ENCODE results near the gene PDXK.

DNA sequence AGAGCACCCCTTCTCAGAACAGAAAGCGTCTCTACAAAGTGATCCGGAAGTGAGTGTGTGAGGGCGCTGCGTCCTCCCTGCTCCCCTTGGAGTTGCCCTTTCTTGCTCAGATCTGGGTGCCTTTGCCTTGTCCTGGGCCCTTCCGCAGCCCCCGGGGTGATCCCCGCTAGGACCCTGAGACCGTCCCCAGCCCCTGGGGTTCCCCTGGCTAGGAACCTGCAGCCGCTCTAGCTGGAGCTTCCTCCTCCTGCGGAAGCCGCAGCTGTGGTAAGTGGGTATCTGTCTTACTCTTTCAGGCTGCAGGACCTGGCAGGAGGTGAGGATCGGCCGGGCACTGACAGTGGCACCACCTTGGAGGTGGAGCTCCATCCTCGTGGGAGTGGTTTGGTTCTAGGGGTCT is 81.6 kb downstream of the PDXK start:
- no peak for TF ChIP-seq CTCF (IDR thresholded peaks at IDR 0.05)
- no peak for TF ChIP-seq EZH2phosphoT487 (IDR thresholded peaks at IDR 0.05)
- no peak for TF ChIP-seq EZH2 (IDR thresholded peaks at IDR 0.05)
